MM.1S (cell line): ENCODE data around the gene OXLD1.
"Not testable (repeated sequence)": the region's sequence is repeated elsewhere in the genome, so short reads cannot be mapped to it uniquely, and the experiment has no call there.

ENCODE experiments used
- DNase-seq: peaks from one replicate; pipeline ENCODE4 v3.0.0-alpha.2; 2015
- H2AFZ ChIP-seq: fragments of 300-600 bp; sonication (generic); 2 replicates; pipeline ENCODE4 v1.6.0; 2016; ENCODE audit warnings: antibody characterized with exemption, low read length
- H3F3A ChIP-seq: fragments of 300-600 bp; sonication (generic); 2 replicates; pipeline ENCODE4 v1.6.1; 2016; ENCODE audit warnings: mild to moderate bottlenecking, antibody characterized with exemption, low read length, moderate library complexity, mixed read lengths; ENCODE audit not compliant: insufficient read depth
- H3K27ac ChIP-seq: fragments of 300-600 bp; sonication (generic); 2 replicates; pipeline ENCODE4 v1.5.1; 2016; ENCODE audit warnings: mild to moderate bottlenecking, low read length
- H3K27me3 ChIP-seq: fragments of 300-600 bp; sonication (generic); replicated peaks from 2 replicates; pipeline ENCODE4 v1.6.0; 2016; ENCODE audit warnings: low read length; ENCODE audit not compliant: insufficient read depth
- H3K36me3 ChIP-seq: fragments of 300-600 bp; sonication (generic); replicated peaks from 2 replicates; pipeline ENCODE4 v1.6.1; 2016; ENCODE audit warnings: mild to moderate bottlenecking, low read length, mixed read lengths; ENCODE audit not compliant: insufficient read depth
- H3K4me1 ChIP-seq: fragments of 300-600 bp; sonication (generic); 2 replicates; pipeline ENCODE4 v1.6.1; 2016; ENCODE audit warnings: low read length, mixed read lengths
- H3K4me2 ChIP-seq: fragments of 300-600 bp; sonication (generic); 2 replicates; pipeline ENCODE4 v1.6.0; 2016; ENCODE audit warnings: low read depth, low read length
- H3K4me3 ChIP-seq: fragments of 300-600 bp; sonication (generic); 2 replicates; pipeline ENCODE4 v1.5.1; 2016; ENCODE audit warnings: low read length, mixed read lengths
- H3K79me2 ChIP-seq: fragments of 300-600 bp; sonication (generic); 2 replicates; pipeline ENCODE4 v1.6.1; 2016; ENCODE audit warnings: mixed run types, low read length, mixed read lengths
- H3K9ac ChIP-seq: fragments of 300-600 bp; sonication (generic); 2 replicates; pipeline ENCODE4 v1.6.1; 2016; ENCODE audit warnings: low read length, mixed read lengths
- H3K9me2 ChIP-seq: fragments of 300-600 bp; sonication (generic); replicated peaks from 2 replicates; pipeline ENCODE4 v1.6.1; 2016; ENCODE audit warnings: mild to moderate bottlenecking, low read length, mixed read lengths; ENCODE audit not compliant: insufficient read depth
- H3K9me3 ChIP-seq: fragments of 300-600 bp; sonication (generic); replicated peaks from 2 replicates; pipeline ENCODE4 v1.6.1; 2016; ENCODE audit warnings: mild to moderate bottlenecking, low read length, mixed read lengths; ENCODE audit not compliant: insufficient read depth
- H4K20me1 ChIP-seq: fragments of 300-600 bp; sonication (generic); 2 replicates; pipeline ENCODE4 v1.6.1; 2016; ENCODE audit warnings: mild to moderate bottlenecking, low read length, moderate library complexity, mixed read lengths; ENCODE audit not compliant: insufficient read depth
- EZH2 ChIP-seq: fragments of 300-600 bp; sonication (generic); optimal IDR thresholded peaks from 2 replicates; pipeline ENCODE3; 2017; ENCODE audit warnings: low read depth, mild to moderate bottlenecking, antibody characterized with exemption, low read length, mixed read lengths
- EZH2phosphoT487 ChIP-seq: fragments of 300-600 bp; sonication (generic); IDR thresholded peaks from 2 replicates; pipeline ENCODE4 v1.6.1; 2018; ENCODE audit warnings: antibody characterized with exemption, low read length
- TF ChIP-seq, protein P1 (sequence below): fragments of 300-600 bp; sonication (generic); IDR thresholded peaks from 2 replicates; pipeline ENCODE4 v1.5.1; 2016; ENCODE audit warnings: antibody characterized with exemption, low read length, mixed read lengths

OXLD1 gene

DNA sequence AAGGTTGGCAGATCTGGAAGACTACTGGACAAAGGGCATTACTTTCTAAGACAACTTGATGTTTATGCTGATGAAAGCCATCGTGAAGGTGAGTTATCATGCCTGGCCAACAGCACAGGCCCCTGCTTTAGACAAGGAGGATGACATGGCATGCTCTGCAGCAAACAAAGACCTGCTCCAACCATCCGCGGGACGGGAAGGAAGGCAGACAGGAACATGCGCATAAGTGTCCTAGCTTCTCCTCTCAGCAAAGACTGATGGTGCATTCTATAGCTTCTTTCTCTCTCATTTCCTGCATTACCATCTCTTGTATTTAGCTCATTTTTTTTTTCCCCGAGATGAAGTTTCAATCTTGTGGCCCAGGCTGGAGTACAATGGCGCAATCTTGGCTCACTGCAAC, 34.9 kb downstream of the OXLD1 start:
- H3K9me3 ChIP-seq = no peaks in the 10 kb centered on the region
- TF ChIP-seq EZH2phosphoT487 (no peak), EZH2 (no peak)
- TF ChIP-seq, protein P1, sequence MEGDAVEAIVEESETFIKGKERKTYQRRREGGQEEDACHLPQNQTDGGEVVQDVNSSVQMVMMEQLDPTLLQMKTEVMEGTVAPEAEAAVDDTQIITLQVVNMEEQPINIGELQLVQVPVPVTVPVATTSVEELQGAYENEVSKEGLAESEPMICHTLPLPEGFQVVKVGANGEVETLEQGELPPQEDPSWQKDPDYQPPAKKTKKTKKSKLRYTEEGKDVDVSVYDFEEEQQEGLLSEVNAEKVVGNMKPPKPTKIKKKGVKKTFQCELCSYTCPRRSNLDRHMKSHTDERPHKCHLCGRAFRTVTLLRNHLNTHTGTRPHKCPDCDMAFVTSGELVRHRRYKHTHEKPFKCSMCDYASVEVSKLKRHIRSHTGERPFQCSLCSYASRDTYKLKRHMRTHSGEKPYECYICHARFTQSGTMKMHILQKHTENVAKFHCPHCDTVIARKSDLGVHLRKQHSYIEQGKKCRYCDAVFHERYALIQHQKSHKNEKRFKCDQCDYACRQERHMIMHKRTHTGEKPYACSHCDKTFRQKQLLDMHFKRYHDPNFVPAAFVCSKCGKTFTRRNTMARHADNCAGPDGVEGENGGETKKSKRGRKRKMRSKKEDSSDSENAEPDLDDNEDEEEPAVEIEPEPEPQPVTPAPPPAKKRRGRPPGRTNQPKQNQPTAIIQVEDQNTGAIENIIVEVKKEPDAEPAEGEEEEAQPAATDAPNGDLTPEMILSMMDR = no peak
- H3K27me3 ChIP-seq = no peaks in the 10 kb centered on the region
- H3K36me3 ChIP-seq = peaks cover 3% of the 10 kb centered on the region; the same call in 1 of the 2 replicates
- H3K27ac ChIP-seq = no peak overlapping the region
- no peak for DNase-seq
- H3K4me2 ChIP-seq = no peak overlapping the region
- peaks cover 7% of the 10 kb centered on the region for H4K20me1 ChIP-seq
- H3K4me1 ChIP-seq = peaks cover 4% of the 10 kb centered on the region
- H3K79me2 ChIP-seq = peaks cover 79% of the 10 kb centered on the region
- H3F3A ChIP-seq = peaks cover 4% of the 10 kb centered on the region; the same call in 1 of the 2 replicates
- no peak overlapping the region for H2AFZ ChIP-seq
- H3K4me3 ChIP-seq = no peak overlapping the region
- H3K9ac ChIP-seq = no peak overlapping the region
- no peaks in the 10 kb centered on the region for H3K9me2 ChIP-seq

DNA sequence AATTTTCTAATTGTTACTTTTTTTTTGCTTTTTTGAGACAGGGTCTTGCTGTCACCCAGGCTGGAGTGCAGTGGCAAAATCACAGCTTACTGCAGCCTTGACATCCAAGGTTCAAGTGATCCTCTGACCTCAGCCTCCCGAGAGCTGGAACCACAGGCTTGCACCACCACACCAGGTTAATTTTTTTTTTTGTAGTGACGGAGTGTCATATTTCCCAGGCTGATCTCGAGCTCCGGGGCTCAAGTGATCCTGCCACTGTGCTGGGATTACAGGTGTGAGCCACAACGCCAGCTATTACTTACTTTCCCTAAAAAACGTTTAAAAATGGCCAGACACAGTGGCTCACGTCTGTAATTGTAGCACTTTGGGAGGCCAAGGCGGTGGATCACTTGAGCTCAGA, 36.1 kb downstream of the OXLD1 start:
- Histone ChIP-seq H3K4me2 (no peak overlapping the region), H3K4me1 (peaks cover 1% of the 10 kb centered on the region), H4K20me1 (peaks cover 2% of the 10 kb centered on the region; the same call in 1 of the 2 replicates), H3K36me3 (peaks cover 3% of the 10 kb centered on the region; the same call in 1 of the 2 replicates), H3F3A (no peaks in the 10 kb centered on the region), H3K27ac (no peak overlapping the region), H3K9ac (no peak overlapping the region), H3K27me3 (no peaks in the 10 kb centered on the region), H3K79me2 (peaks cover 77% of the 10 kb centered on the region), H3K4me3 (no peak overlapping the region), H3K9me2 (no peaks in the 10 kb centered on the region), H2AFZ (no peak overlapping the region), H3K9me3 (no peaks in the 10 kb centered on the region)
- TF ChIP-seq EZH2phosphoT487 = no peak
- TF ChIP-seq, protein P1 = no peak
- no peak for TF ChIP-seq EZH2
- DNase-seq = no peak

GRCh38 chr17:81621494-81622130, 44.8 kb downstream of the OXLD1 start:
- H3K9ac ChIP-seq = no peak overlapping the region
- no peaks in the 10 kb centered on the region for H3K4me1 ChIP-seq
- H3K36me3 ChIP-seq = peaks cover 22% of the 10 kb centered on the region
- H3K4me3 ChIP-seq = no peak overlapping the region
- peaks cover 74% of the 10 kb centered on the region for H3K79me2 ChIP-seq
- peaks cover 6% of the 10 kb centered on the region; the same call in 1 of the 2 replicates for H4K20me1 ChIP-seq
- no peaks in the 10 kb centered on the region for H3F3A ChIP-seq
- no peak for TF ChIP-seq EZH2phosphoT487
- TF ChIP-seq, protein P1 = no peak
- H3K27ac ChIP-seq = no peak overlapping the region
- DNase-seq = no peak
- no peak overlapping the region for H3K4me2 ChIP-seq
- H2AFZ ChIP-seq = no peak overlapping the region
- no peaks in the 10 kb centered on the region for H3K9me3 ChIP-seq
- no peaks in the 10 kb centered on the region for H3K9me2 ChIP-seq
- H3K27me3 ChIP-seq = no peaks in the 10 kb centered on the region

- not testable (repeated sequence) for DNase-seq, H3F3A ChIP-seq, H2AFZ ChIP-seq, H3K9me3 ChIP-seq, H3K9ac ChIP-seq, H3K9me2 ChIP-seq, H3K27ac ChIP-seq, H3K4me1 ChIP-seq, H3K4me2 ChIP-seq, H3K27me3 ChIP-seq, H3K4me3 ChIP-seq
- Histone ChIP-seq H3K36me3 (peaks cover 26% of the 10 kb centered on the region), H4K20me1 (peaks cover 13% of the 10 kb centered on the region; the same call in 1 of the 2 replicates), H3K79me2 (peaks cover 76% of the 10 kb centered on the region)
These were observed 48.1 kb downstream of the OXLD1 start for GRCh38 chr17:81618307-81618706.
